Activated T-cell treated with anti-CD3 and anti-CD28 coated beads, Interleukin-2, amount 50 U/mL, for 24 hours (primary cell): ENCODE results near the gene RUNX1.
A peak's percentile ranks its signal among the peaks of the same experiment; 100 is the strongest.

ENCODE experiments used
- DNase-seq: peaks from one replicate; pipeline ENCODE4 v3.0.0-alpha.2; 2020
- H3K27ac Mint-ChIP-seq: 2 replicates; pipeline ENCODE4 v1.8.0; 2020; ENCODE audit warnings: mild to moderate bottlenecking, mixed read lengths
- H3K27me3 Mint-ChIP-seq: 2 replicates; pipeline ENCODE4 v1.8.0; 2020; ENCODE audit warnings: mixed read lengths
- H3K36me3 Mint-ChIP-seq: 2 replicates; pipeline ENCODE4 v1.8.0; 2020; ENCODE audit warnings: low read depth, mixed read lengths
- H3K4me1 Mint-ChIP-seq: 2 replicates; pipeline ENCODE4 v1.8.0; 2020; ENCODE audit warnings: low read depth, mixed read lengths
- H3K4me3 Mint-ChIP-seq: 2 replicates; pipeline ENCODE4 v1.8.0; 2020; ENCODE audit warnings: mild to moderate bottlenecking, moderate library complexity, mixed read lengths
- H3K9me3 Mint-ChIP-seq: 2 replicates; pipeline ENCODE4 v1.8.0; 2020; ENCODE audit warnings: mixed read lengths

The RUNX1 gene

DNA sequence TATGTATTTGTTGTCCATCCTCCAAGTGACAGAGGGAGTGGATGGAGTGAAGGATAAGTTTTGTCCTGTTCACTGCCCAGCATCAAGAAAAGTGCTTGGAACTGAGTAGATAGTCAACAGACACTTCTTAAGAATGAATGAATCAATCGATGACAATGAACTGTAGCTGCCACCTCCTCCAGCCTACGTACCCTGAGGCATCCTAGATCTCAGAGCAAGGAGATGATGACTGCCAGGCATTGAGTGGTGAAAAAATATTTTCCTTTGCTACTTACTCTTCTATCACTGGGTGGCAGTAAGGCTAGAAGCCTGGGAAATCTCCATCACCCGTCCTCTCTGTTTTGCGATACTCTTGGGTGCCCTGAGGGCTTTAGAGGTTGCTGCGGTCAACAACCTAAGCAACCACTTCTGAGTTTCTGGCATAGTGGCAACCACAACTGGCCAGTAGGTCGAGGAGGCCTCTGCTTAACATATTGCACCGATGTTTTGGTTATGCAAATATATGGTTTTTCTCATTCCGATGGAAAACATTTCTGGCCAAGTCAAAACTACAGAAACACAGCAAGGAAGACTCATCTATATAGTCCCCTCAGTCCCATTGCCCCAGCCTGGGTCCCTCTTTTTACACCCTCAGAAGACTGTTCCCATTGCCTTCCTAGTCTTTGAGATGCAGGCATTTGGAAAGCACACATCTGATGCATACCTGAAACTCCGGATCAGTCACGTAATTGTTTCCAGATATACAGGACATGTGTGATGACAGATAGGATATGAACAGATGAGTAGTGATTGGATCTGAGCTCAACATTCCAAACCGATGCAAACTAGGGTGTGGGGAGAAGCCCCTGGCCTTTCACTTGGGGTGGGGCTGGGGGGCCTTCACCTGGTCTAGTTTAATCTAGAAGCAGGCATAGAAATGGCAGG lies 136.8 kb downstream of the RUNX1 start:
- Mint-ChIP-seq H3K36me3 (peaks cover 12% of the 10 kb centered on the region), H3K27me3 (no peaks in the 10 kb centered on the region), H3K4me1 (peaks cover 76% of the 10 kb centered on the region), H3K9me3 (no peaks in the 10 kb centered on the region), H3K4me3 (no peak overlapping the region), H3K27ac (no peak overlapping the region)
- DNase-seq, result no peak

DNA sequence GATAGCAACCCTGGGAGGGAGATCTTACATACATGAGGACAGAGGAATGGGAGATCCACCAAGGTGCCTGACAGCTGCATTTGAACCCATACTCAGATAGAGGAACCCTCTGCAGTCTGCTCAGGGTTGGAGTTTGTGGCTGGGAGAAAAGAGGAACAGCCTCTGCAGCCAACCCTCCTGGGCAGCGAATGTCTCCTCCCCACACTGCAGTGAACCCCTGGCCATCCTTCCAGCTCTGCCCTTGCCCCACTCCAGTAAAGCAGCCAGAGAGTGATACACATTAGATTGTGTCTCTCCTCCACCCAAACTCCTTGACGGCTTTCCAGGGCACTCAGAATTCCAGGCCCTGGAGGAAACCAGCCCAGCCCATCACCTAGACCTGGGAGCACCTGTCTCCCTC lies 137.7 kb downstream of the RUNX1 start:
- Mint-ChIP-seq H3K36me3 (peaks cover 9% of the 10 kb centered on the region), H3K27ac (no peak overlapping the region), H3K4me1 (peaks cover 78% of the 10 kb centered on the region), H3K9me3 (no peaks in the 10 kb centered on the region), H3K4me3 (no peak overlapping the region), H3K27me3 (no peaks in the 10 kb centered on the region)
- no peak for DNase-seq

GRCh38 chr21:34910396-34910795 lies 138.7 kb downstream of the RUNX1 start:
- H3K27ac Mint-ChIP-seq, result no peak overlapping the region
- no peaks in the 10 kb centered on the region for H3K9me3 Mint-ChIP-seq
- DNase-seq, result no peak
- H3K4me3 Mint-ChIP-seq, result no peak overlapping the region
- no peaks in the 10 kb centered on the region for H3K27me3 Mint-ChIP-seq
- peaks cover 9% of the 10 kb centered on the region for H3K36me3 Mint-ChIP-seq
- H3K4me1 Mint-ChIP-seq, result peaks cover 80% of the 10 kb centered on the region

GRCh38 chr21:34909492-34910292 lies 139.4 kb downstream of the RUNX1 start:
- Mint-ChIP-seq H3K27me3 (no peaks in the 10 kb centered on the region), H3K4me3 (no peak overlapping the region), H3K9me3 (no peaks in the 10 kb centered on the region), H3K4me1 (peaks cover 83% of the 10 kb centered on the region), H3K36me3 (peaks cover 9% of the 10 kb centered on the region), H3K27ac (peak overlapping the region; percentile 1)
- DNase-seq, result no peak

DNA sequence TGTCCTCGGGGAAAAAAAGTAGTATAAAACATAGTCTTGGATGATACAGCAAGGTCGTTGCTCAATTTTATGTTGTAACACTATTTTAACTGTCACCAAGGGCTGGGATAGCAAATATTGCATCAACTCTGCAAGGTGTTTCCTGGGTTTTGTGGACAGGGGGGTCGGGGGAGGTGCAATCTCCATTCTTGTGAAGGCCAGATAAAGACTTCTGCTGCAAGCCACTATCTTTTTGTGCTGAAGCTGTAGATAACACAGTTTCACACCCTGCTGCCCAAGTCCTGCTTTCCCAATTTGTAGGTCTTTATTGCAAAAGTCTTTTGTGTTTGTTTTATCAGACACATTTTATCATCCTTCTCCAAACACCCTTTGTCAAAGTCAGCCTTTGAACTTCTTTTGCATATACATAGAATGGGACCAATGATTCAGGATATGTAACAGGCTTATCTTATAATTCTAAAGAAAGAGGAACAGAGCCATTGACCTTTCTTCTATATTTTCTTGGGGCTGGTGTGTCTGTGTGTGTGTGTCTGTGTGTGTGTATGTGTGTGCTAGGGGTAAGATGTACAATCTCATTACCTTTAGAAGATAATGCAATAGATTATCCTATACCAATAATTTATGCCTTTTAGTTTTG lies 140.6 kb downstream of the RUNX1 start:
- no peak overlapping the region for H3K27ac Mint-ChIP-seq
- H3K36me3 Mint-ChIP-seq, result peaks cover 6% of the 10 kb centered on the region
- no peaks in the 10 kb centered on the region for H3K9me3 Mint-ChIP-seq
- H3K4me1 Mint-ChIP-seq, result peaks cover 82% of the 10 kb centered on the region
- DNase-seq, result no peak
- H3K4me3 Mint-ChIP-seq, result no peak overlapping the region
- no peaks in the 10 kb centered on the region for H3K27me3 Mint-ChIP-seq

DNA sequence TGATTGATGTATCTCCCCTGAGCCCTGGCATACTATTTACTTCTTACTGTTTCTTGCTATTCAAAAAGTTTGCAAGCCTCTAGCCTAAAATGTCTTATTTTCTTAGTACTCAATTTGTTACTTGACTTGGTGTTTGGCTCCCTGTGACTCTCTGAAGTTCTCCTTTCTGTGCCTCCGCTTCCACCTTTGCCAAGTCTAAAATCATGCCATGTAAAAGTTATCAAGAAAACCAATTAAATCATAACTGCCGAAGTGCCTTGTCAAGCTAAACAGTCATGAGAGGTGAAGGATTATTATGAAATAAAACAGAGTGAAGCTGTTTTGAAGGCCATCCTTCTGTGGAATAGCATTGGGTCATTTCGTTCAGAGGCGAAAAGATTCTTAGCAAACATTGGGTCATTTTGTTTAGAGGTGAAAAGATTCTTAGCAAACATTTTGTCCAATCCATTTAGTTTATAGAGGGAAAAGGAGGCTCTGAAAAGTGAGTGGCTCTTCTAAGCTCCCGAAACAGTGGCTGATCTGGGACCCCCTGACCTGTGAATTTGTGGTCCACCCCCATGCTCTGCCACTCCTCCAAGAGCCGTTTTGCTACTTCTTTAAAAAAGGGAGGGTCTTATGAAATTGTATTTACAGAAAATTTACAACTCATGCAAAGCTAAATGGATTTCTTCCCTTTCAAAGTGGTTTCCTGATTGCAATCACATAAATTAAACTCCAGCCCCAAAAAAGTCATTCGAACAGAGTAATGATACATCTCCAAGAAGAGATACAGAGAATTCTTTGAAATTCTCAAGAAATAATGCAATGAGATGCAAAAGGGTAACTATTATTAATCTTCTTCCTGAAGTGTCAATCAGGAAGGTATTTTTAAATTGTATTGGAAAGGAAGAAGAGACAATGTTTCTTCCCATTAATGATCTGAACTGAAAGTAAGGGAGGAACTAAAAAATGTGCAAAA lies 141.4 kb downstream of the RUNX1 start:
- no peak for DNase-seq
- Mint-ChIP-seq H3K27me3 (no peaks in the 10 kb centered on the region), H3K36me3 (peaks cover 6% of the 10 kb centered on the region), H3K27ac (peak overlapping the region; percentile 9), H3K9me3 (no peaks in the 10 kb centered on the region), H3K4me3 (no peak overlapping the region), H3K4me1 (peaks cover 79% of the 10 kb centered on the region)

DNA sequence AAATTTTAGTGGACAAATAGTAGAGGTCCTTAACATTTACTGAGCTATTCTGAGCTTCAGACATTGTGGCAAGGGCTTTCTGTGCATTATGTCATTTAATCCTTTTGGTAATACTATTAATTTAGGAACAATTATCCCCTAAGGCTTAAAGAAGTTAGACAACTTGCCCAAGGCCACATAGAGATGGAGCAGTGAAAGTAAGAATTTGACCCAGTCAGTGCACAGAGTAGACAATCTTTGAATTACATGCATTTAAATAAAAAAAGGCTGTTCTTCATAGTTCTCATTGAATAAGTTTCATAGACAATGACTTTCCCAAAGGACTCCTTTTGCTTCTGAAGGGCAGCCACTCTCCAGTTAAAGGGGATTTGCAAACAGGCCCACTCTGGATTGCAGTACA lies 142.7 kb downstream of the RUNX1 start:
- Mint-ChIP-seq H3K4me1 (peaks cover 72% of the 10 kb centered on the region), H3K27ac (no peak overlapping the region), H3K36me3 (peaks cover 7% of the 10 kb centered on the region), H3K27me3 (no peaks in the 10 kb centered on the region), H3K4me3 (no peak overlapping the region), H3K9me3 (no peaks in the 10 kb centered on the region)
- no peak for DNase-seq

DNA sequence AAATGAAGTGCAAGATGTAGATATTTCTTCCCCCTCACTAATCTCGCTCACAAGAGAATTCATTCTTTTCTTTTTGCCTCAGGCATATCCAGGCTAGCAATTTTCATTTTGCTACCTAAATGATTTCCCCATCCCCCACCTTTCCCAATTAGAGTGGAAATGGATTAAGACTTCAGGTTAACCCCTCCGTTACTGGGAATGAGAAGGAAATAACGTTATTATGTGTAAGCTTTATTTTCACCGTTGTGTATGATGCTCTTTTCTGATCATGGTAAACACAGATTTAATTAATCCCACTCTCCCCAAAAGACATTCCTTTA lies 143.9 kb downstream of the RUNX1 start:
- peaks cover 4% of the 10 kb centered on the region for H3K36me3 Mint-ChIP-seq
- H3K27me3 Mint-ChIP-seq, result no peaks in the 10 kb centered on the region
- no peak overlapping the region for H3K4me3 Mint-ChIP-seq
- H3K4me1 Mint-ChIP-seq, result peaks cover 69% of the 10 kb centered on the region
- DNase-seq, result no peak
- no peak overlapping the region for H3K27ac Mint-ChIP-seq
- no peaks in the 10 kb centered on the region for H3K9me3 Mint-ChIP-seq

GRCh38 chr21:34904526-34905217 lies 144.4 kb downstream of the RUNX1 start:
- H3K27ac Mint-ChIP-seq, result peak overlapping the region; percentile 38
- H3K27me3 Mint-ChIP-seq, result no peaks in the 10 kb centered on the region
- H3K9me3 Mint-ChIP-seq, result no peaks in the 10 kb centered on the region
- no peak for DNase-seq
- no peak overlapping the region for H3K4me3 Mint-ChIP-seq
- H3K4me1 Mint-ChIP-seq, result peaks cover 68% of the 10 kb centered on the region
- peaks cover 1% of the 10 kb centered on the region for H3K36me3 Mint-ChIP-seq

GRCh38 chr21:34900376-34900775 lies 148.7 kb downstream of the RUNX1 start:
- H3K27me3 Mint-ChIP-seq, result no peaks in the 10 kb centered on the region
- peaks cover 65% of the 10 kb centered on the region for H3K4me1 Mint-ChIP-seq
- DNase-seq, result no peak
- H3K4me3 Mint-ChIP-seq, result no peak overlapping the region
- peak overlapping the region; percentile 47 for H3K27ac Mint-ChIP-seq
- H3K36me3 Mint-ChIP-seq, result peaks cover 17% of the 10 kb centered on the region
- peaks cover 2% of the 10 kb centered on the region for H3K9me3 Mint-ChIP-seq

- H3K36me3 Mint-ChIP-seq, result peaks cover 17% of the 10 kb centered on the region
- H3K4me3 Mint-ChIP-seq, result no peak overlapping the region
- peaks cover 2% of the 10 kb centered on the region for H3K9me3 Mint-ChIP-seq
- H3K27ac Mint-ChIP-seq, result no peak overlapping the region
- no peaks in the 10 kb centered on the region for H3K27me3 Mint-ChIP-seq
- peaks cover 64% of the 10 kb centered on the region for H3K4me1 Mint-ChIP-seq
- no peak for DNase-seq
Observed at GRCh38 chr21:34899760-34900159, 149.3 kb downstream of the RUNX1 start.

DNA sequence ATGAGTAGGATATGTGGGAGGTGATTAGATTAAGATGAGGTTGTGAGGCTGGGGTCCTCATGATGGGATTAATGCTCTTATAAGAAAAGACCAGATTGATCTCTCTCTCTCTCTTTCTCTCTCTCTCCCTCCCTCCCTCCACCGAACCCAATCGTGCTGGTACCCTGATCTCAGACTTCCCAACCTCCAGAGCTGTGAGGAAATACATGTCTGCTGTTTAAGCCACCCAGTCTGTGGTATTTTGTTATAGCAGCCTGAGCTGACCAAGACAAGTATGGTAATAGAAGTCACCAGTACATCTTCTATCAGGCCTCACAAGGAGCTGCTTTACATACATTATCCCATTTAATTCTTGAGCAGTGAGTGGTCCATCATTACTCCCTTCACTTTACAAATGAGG lies 149.8 kb downstream of the RUNX1 start:
- DNase-seq, result no peak
- no peak overlapping the region for H3K27ac Mint-ChIP-seq
- peaks cover 66% of the 10 kb centered on the region for H3K4me1 Mint-ChIP-seq
- H3K36me3 Mint-ChIP-seq, result peaks cover 17% of the 10 kb centered on the region
- H3K9me3 Mint-ChIP-seq, result peaks cover 2% of the 10 kb centered on the region
- no peak overlapping the region for H3K4me3 Mint-ChIP-seq
- H3K27me3 Mint-ChIP-seq, result no peaks in the 10 kb centered on the region

GRCh38 chr21:34897828-34898227 lies 151.3 kb downstream of the RUNX1 start:
- Mint-ChIP-seq H3K27me3 (no peaks in the 10 kb centered on the region), H3K9me3 (peaks cover 2% of the 10 kb centered on the region), H3K4me3 (no peak overlapping the region), H3K27ac (peak overlapping the region; percentile 77), H3K4me1 (peaks cover 79% of the 10 kb centered on the region), H3K36me3 (peaks cover 17% of the 10 kb centered on the region)
- no peak for DNase-seq
